MCF 10A (cell line): ENCODE results near the gene PRPF40B. TPM values are rescaled to one million over a fixed set of nuclear protein-coding genes. Genes with fewer than 3 reads are reported as not detected.

Source experiments
- BruUV-seq: library from RNA; stranded (reverse); fragments of 400-500 nt; replicated peaks from 2 replicates; lab custom pipeline; 2021; lab: Mats Ljungman, UMichigan
- CTCF ChIA-PET: fragments of 300-600 bp; sonication (Branson Sonifier 250); formaldehyde crosslinking; extraction: SDS; loops from one replicate; lab custom pipeline; 2021; ENCODE audit warnings: antibody characterized with exemption, inconsistent platforms; lab: Yijun Ruan, JAX
- POLR2A ChIA-PET: fragments of 300-600, 350-650 bp; sonication (Branson Sonifier 250); formaldehyde crosslinking; extraction: SDS; loops from one replicate; lab custom pipeline; 2020; ENCODE audit warnings: antibody characterized with exemption, inconsistent platforms; lab: Yijun Ruan, JAX
- DNase-seq: peaks from one replicate; pipeline ENCODE4 v3.0.0-alpha.2; 2018; ENCODE audit not compliant: unreplicated experiment
- H3K27ac Mint-ChIP-seq: one replicate; pipeline ENCODE4 v1.8.0; 2022; ENCODE audit warnings: mild to moderate bottlenecking, low read depth, mixed read lengths; ENCODE audit not compliant: unreplicated experiment
- H3K27me3 Mint-ChIP-seq: one replicate; pipeline ENCODE4 v1.8.0; 2022; ENCODE audit warnings: mixed read lengths; ENCODE audit not compliant: insufficient read depth, unreplicated experiment
- H3K36me3 Mint-ChIP-seq: one replicate; pipeline ENCODE4 v1.8.0; 2022; ENCODE audit warnings: mild to moderate bottlenecking, moderate library complexity, mixed read lengths; ENCODE audit not compliant: insufficient read depth, unreplicated experiment
- H3K4me1 Mint-ChIP-seq: one replicate; pipeline ENCODE4 v1.8.0; 2022; ENCODE audit warnings: mixed read lengths; ENCODE audit not compliant: insufficient read depth, unreplicated experiment
- H3K4me3 Mint-ChIP-seq: one replicate; pipeline ENCODE4 v1.8.0; 2022; ENCODE audit warnings: mild to moderate bottlenecking, moderate library complexity, mixed read lengths; ENCODE audit not compliant: unreplicated experiment
- H3K9me3 Mint-ChIP-seq: one replicate; pipeline ENCODE4 v1.8.0; 2022; ENCODE audit warnings: mixed read lengths; ENCODE audit not compliant: unreplicated experiment
- intact Hi-C: fragments of 100-400 bp; cut with micrococcal nuclease; formaldehyde crosslinking; loops from 2 replicates; pipeline ENCODE4 v1.14.1; 2022
- total RNA-seq: library from RNA; stranded (reverse); gene quantifications from 2 replicates; pipeline ENCODE4 v1.2.3, GENCODE V29; 2022
- TF ChIP-seq, protein P1 (sequence below): fragments of 200-600 bp; IDR thresholded peaks from one replicate; pipeline ENCODE4 v1.8.0; 2022; ENCODE audit warnings: antibody characterized with exemption, mild to moderate bottlenecking; ENCODE audit not compliant: unreplicated experiment

The PRPF40B gene
- total RNA-seq, 1 experiment from 2014 or later: 48.5 TPM

DNA sequence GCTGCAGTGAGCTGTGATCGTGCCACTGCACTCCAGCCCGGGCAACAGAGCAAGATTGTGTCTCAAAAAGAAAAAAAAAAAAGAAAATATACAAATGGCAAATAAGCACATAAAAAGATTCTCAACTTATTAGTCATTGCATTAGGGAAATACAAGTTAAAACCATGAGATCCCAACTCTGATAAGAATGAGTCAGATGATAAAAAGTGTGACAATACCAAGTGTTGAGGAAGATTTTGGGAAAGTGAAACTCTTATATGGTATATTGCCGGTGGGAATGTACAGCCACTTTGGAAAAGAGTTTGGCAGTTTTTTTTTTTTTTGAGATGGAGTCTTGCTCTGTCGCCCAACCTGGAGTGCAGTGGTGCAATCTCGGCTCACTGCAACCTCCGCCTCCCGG lies 7.6 kb upstream of the PRPF40B start:
- POLR2A ChIA-PET: interaction anchor here (0.6 to 0.8 kb wide), 2 partner anchors 8 to 62 kb away, joined by 3 read pairs; partner anchors contain the start of gene PRPF40B
- intact Hi-C loops: no loop called here
- H3K4me3 Mint-ChIP-seq: no peak overlapping the region
- TF ChIP-seq, protein P1, sequence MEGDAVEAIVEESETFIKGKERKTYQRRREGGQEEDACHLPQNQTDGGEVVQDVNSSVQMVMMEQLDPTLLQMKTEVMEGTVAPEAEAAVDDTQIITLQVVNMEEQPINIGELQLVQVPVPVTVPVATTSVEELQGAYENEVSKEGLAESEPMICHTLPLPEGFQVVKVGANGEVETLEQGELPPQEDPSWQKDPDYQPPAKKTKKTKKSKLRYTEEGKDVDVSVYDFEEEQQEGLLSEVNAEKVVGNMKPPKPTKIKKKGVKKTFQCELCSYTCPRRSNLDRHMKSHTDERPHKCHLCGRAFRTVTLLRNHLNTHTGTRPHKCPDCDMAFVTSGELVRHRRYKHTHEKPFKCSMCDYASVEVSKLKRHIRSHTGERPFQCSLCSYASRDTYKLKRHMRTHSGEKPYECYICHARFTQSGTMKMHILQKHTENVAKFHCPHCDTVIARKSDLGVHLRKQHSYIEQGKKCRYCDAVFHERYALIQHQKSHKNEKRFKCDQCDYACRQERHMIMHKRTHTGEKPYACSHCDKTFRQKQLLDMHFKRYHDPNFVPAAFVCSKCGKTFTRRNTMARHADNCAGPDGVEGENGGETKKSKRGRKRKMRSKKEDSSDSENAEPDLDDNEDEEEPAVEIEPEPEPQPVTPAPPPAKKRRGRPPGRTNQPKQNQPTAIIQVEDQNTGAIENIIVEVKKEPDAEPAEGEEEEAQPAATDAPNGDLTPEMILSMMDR: no peak
- no peaks in the 10 kb centered on the region for H3K4me1 Mint-ChIP-seq
- no peaks in the 10 kb centered on the region for H3K27me3 Mint-ChIP-seq
- BruUV-seq: no TSS peak
- no peak overlapping the region for H3K27ac Mint-ChIP-seq
- H3K9me3 Mint-ChIP-seq: no peaks in the 10 kb centered on the region
- no peak for DNase-seq
- CTCF ChIA-PET: interaction anchor here (0.6 to 1.0 kb wide), 3 partner anchors 12 to 93 kb away, joined by 3 read pairs; no protein-coding TSS in a partner anchor
- H3K36me3 Mint-ChIP-seq: no peaks in the 10 kb centered on the region

DNA sequence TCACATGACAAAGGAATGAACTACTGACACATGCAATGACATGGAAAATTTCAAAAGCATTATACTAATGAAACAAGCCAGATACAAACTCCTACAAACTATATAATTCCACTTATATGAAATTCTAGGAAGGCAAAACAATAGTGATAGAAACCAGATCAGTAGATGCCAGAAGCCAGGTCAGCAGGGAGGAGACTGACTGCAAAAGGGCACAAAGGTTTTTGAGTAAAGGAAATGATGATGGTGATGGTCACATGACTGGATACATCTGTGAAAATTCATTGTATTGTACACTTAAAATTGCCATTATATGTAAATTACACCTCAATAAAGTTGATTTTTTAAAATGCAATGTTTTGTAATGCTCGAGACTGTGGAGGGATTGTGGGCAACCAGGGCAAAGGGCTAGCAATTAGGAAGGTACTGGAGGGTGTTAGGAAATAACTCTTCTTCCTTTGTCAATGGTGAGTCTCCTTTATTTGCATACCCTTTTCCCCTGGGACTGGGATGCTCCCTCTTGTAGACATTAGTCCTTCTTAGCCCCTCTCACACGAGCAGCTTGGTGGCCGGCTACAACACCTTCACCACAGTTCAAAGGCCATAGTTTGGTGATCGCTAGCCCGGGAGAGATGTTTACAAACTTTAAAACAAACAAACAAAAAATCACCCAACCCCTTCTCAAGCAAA lies 6.7 kb upstream of the PRPF40B start:
- intact Hi-C loops: no loop called here
- Mint-ChIP-seq H3K9me3 (no peaks in the 10 kb centered on the region), H3K4me1 (peaks cover 8% of the 10 kb centered on the region), H3K27ac (no peak overlapping the region), H3K36me3 (no peaks in the 10 kb centered on the region), H3K4me3 (no peak overlapping the region), H3K27me3 (no peaks in the 10 kb centered on the region)
- TF ChIP-seq, protein P1: no peak
- POLR2A ChIA-PET: interaction anchor here (0.6 kb wide), 1 partner anchor 468 kb away, joined by 3 read pairs; no protein-coding TSS in a partner anchor
- CTCF ChIA-PET: interaction anchor here (0.6 kb wide), 1 partner anchor 146 kb away, joined by 3 read pairs; no protein-coding TSS in a partner anchor
- DNase-seq: no peak
- no TSS peak for BruUV-seq

DNA sequence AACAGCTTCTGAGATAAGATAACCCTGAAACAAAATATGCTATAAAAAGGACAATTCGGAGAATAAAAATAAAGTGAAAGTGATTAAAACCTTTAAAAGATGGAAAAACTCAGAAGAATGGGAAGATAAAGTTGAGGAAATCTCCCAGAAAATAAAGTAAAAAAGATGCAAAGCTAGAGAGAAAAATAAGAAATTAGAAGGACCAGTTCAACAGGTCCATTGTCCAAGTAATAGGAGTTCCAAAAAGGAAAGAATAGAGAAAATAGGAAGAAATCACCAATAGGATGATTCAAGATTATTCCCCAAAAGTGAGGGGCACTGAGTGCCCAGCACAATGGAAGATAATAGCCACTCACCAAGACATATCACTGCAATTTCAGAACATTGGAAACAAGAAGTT lies 4.8 kb upstream of the PRPF40B start:
- no peaks in the 10 kb centered on the region for H3K36me3 Mint-ChIP-seq
- H3K4me1 Mint-ChIP-seq: peaks cover 13% of the 10 kb centered on the region
- no peak for DNase-seq
- BruUV-seq: no TSS peak
- intact Hi-C loops: no loop called here
- ChIA-PET POLR2A (interaction anchor here (0.6 to 0.7 kb wide), 2 partner anchors 224 to 486 kb away, joined by 3 read pairs; partner anchors contain the start of gene BCDIN3D), CTCF (interaction anchor here (0.6 to 3.0 kb wide), 3 partner anchors 38 to 137 kb away, joined by 3 to 11 read pairs (median 4); no protein-coding TSS in a partner anchor)
- no peaks in the 10 kb centered on the region for H3K9me3 Mint-ChIP-seq
- H3K27me3 Mint-ChIP-seq: no peaks in the 10 kb centered on the region
- TF ChIP-seq, protein P1: no peak
- no peak overlapping the region for H3K27ac Mint-ChIP-seq
- H3K4me3 Mint-ChIP-seq: no peak overlapping the region

GRCh38 chr12:49619286-49619685 lies 4.1 kb upstream of the PRPF40B start:
- Mint-ChIP-seq H3K36me3 (no peaks in the 10 kb centered on the region), H3K9me3 (no peaks in the 10 kb centered on the region), H3K4me1 (peaks cover 17% of the 10 kb centered on the region), H3K27ac (no peak overlapping the region), H3K27me3 (no peaks in the 10 kb centered on the region), H3K4me3 (no peak overlapping the region)
- ChIA-PET CTCF (interaction anchor here (0.6 to 3.0 kb wide), 5 partner anchors 9 to 460 kb away, joined by 3 to 11 read pairs (median 4); no protein-coding TSS in a partner anchor), POLR2A (interaction anchor here (0.6 kb wide), 1 partner anchor 224 kb away, joined by 3 read pairs; the partner anchor contains the start of gene BCDIN3D)
- DNase-seq: no peak
- intact Hi-C loops: no loop called here
- TF ChIP-seq, protein P1: no peak
- no TSS peak for BruUV-seq
